ENCODE data around the gene TRIM15. TPM values are rescaled to one million over a fixed set of nuclear protein-coding genes. Genes with fewer than 3 reads are reported as not detected.

Gene TRIM15
- total and polyA plus RNA-seq, 9 donors, result 0.72 TPM; not detected in 8

GRCh38 chr6:30211306-30211705 is 48.0 kb downstream of the TRIM15 start:
- H3K27me3 ChIP-seq, result no peaks in the 10 kb centered on the region
- no peaks in the 10 kb centered on the region for H3K36me3 ChIP-seq
- TF ChIP-seq EP300 (IDR thresholded peaks at IDR 0.05) (no peak), POLR2A (IDR thresholded peaks at IDR 0.05) (no peak)
- TF ChIP-seq, protein P1, sequence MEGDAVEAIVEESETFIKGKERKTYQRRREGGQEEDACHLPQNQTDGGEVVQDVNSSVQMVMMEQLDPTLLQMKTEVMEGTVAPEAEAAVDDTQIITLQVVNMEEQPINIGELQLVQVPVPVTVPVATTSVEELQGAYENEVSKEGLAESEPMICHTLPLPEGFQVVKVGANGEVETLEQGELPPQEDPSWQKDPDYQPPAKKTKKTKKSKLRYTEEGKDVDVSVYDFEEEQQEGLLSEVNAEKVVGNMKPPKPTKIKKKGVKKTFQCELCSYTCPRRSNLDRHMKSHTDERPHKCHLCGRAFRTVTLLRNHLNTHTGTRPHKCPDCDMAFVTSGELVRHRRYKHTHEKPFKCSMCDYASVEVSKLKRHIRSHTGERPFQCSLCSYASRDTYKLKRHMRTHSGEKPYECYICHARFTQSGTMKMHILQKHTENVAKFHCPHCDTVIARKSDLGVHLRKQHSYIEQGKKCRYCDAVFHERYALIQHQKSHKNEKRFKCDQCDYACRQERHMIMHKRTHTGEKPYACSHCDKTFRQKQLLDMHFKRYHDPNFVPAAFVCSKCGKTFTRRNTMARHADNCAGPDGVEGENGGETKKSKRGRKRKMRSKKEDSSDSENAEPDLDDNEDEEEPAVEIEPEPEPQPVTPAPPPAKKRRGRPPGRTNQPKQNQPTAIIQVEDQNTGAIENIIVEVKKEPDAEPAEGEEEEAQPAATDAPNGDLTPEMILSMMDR (IDR thresholded peaks at IDR 0.05), result no peak
- H3K27ac ChIP-seq, result no peak overlapping the region
- no peak overlapping the region for H3K4me3 ChIP-seq
- 22 to 45% (median 35%) methylated on average over 2 of the region's 2 CpGs for WGBS, 3 donors
- DNase-seq, result no peak
- no peaks in the 10 kb centered on the region for H3K9me3 ChIP-seq
- intact Hi-C loops (cut with DNase I), result no loop called here
- H3K4me1 ChIP-seq (ENCODE audit: insufficient read depth), result peaks cover 15% of the 10 kb centered on the region

GRCh38 chr6:30211899-30212298 is 48.6 kb downstream of the TRIM15 start:
- Histone ChIP-seq H3K4me1 (ENCODE audit: insufficient read depth) (peaks cover 15% of the 10 kb centered on the region), H3K4me3 (peak overlapping the region; percentile 67), H3K36me3 (no peaks in the 10 kb centered on the region), H3K27ac (no peak overlapping the region), H3K9me3 (no peaks in the 10 kb centered on the region), H3K27me3 (no peaks in the 10 kb centered on the region)
- WGBS, 3 donors, result 34 to 41% (median 41%) methylated on average over 3 of the region's 3 CpGs
- intact Hi-C loops (cut with DNase I), result no loop called here
- no peak for TF ChIP-seq EP300 (IDR thresholded peaks at IDR 0.05)
- TF ChIP-seq POLR2A (IDR thresholded peaks at IDR 0.05), result no peak
- TF ChIP-seq, protein P1 (IDR thresholded peaks at IDR 0.05), result no peak
- DNase-seq, result no peak

DNA sequence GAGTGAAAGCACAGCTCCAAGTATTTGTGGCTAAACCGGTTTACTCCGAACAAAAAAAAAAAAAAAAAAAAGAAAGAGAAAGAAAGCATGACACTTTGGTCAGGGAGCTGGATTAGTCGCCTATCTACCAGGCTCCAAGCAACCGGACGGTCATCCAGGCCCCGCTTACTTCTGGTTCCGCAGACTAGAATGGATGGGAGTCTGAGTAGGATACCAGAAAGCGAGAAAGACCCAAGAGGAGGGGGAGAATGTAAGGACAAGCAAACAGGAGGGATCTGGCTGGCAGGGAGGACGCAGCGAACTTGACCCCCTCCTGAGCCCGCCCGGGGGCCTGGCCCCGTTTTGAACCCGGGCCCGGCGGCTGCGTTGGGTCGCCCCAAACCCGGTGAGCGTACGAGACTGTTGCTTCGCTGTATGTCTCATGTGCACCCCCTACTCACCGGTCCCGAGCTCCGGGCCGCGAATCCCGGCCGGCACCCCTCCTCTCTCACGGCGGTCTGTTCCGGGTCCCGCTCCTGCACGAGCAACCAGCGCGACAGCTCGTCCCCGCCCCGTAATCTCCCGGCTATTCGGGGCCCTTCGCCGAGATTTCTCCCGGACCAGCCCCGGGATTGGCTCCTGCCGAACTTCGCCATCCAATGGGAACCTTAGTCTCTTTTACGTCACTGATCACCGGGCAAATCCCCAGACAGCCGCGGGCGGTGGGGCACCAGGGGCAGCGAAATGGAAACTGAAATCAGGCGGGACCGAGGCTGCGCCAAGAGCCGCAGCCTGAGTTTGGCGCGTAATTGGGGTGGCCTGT is 49.7 kb downstream of the TRIM15 start, which contains the start of gene TRIM26:
TSS of gene TRIM26 (minus strand) at position 542 of the 802 bp plus-strand sequence. CDS start 14,303 bp downstream, outside the sequence.
- Histone ChIP-seq H3K36me3 (no peaks in the 10 kb centered on the region), H3K27ac (peak within 1 kb of the TSS; percentile 82 to 91), H3K4me1 (ENCODE audit: insufficient read depth) (peaks cover 9% of the 10 kb centered on the region), H3K9me3 (no peaks in the 10 kb centered on the region), H3K4me3 (peak within 1 kb of the TSS; percentile 67), H3K27me3 (no peaks in the 10 kb centered on the region)
- intact Hi-C loops (cut with DNase I), result no loop called here
- 0 to 1% (median 0%) methylated on average over 58 to 59 of the region's 59 CpGs for WGBS, 3 donors
- DNase-seq, result peak; percentile 95 to 97 (median 97)
- peak; percentile 88 for TF ChIP-seq POLR2A (IDR thresholded peaks at IDR 0.05)
- no peak for TF ChIP-seq EP300 (IDR thresholded peaks at IDR 0.05)

- Histone ChIP-seq H3K4me1 (ENCODE audit: insufficient read depth) (peaks cover 9% of the 10 kb centered on the region), H3K4me3 (peak overlapping the region; percentile 67), H3K9me3 (no peaks in the 10 kb centered on the region), H3K27ac (peak overlapping the region; percentile 77 to 91), H3K27me3 (no peaks in the 10 kb centered on the region), H3K36me3 (no peaks in the 10 kb centered on the region)
- no peak for DNase-seq
- intact Hi-C loops (cut with DNase I), result no loop called here
- TF ChIP-seq EP300 (IDR thresholded peaks at IDR 0.05) (peak; percentile 11), POLR2A (IDR thresholded peaks at IDR 0.05) (no peak)
- WGBS, 3 donors, result 0% methylated on average over 12 of the region's 12 CpGs
Observed at GRCh38 chr6:30213667-30213956, 50.3 kb downstream of the TRIM15 start.

DNA sequence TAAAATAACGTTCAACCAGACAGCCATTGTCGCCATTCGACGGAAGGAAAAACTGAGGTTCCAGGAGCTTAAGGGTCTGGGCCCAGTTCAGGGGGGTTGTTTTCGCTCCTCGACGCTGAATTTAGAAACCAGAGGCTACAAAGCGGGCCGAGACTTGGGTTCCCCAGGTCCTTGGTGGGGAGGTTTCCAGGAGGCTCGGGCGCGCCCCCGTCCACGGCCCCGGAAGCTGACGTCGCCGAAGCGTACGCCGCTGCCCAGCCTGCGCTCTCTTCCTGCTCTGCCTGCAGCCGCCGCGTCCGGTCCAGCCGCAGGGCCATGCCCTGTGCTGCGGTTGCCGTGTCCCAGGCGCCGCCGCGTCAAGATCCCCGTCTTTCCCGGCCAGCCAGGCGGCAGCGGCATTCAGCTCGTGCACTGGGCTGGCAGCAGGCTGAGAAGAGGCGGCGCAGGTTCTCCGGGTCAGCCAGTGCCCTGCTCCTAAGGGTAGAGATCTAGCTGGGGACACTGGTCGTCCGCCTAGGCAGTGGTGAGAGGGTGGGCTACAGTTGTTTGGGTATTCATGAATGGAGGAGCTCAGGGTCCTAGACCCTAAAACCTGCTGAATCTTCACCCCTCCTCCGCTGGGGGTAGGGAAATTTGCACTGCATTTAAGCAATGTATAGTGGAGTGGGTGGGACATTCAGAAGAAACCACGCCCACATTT is 50.8 kb downstream of the TRIM15 start:
- TF ChIP-seq POLR2A (IDR thresholded peaks at IDR 0.05) (peak; percentile 77), EP300 (IDR thresholded peaks at IDR 0.05) (no peak)
- TF ChIP-seq, protein P1 (IDR thresholded peaks at IDR 0.05), result no peak
- WGBS, 3 donors, result 0 to 1% (median 0%) methylated on average over 45 of the region's 45 CpGs

More for the DNA sequence above, 50.8 kb downstream of the TRIM15 start:
- peaks cover 9% of the 10 kb centered on the region for H3K4me1 ChIP-seq (ENCODE audit: insufficient read depth)
- peak overlapping the region; percentile 77 to 91 for H3K27ac ChIP-seq
- no peaks in the 10 kb centered on the region for H3K27me3 ChIP-seq
- DNase-seq, result peak; percentile 82 to 89 (median 86)
- peak overlapping the region; percentile 67 for H3K4me3 ChIP-seq
- H3K9me3 ChIP-seq, result no peaks in the 10 kb centered on the region
- intact Hi-C loops (cut with DNase I), result no loop called here
- no peaks in the 10 kb centered on the region for H3K36me3 ChIP-seq

Data from ovary (tissue), 9 donors.